Gastroesophageal sphincter (tissue), 4 donors: ENCODE measurements around the gene MLST8. TPM values are rescaled to one million over a fixed set of nuclear protein-coding genes. Genes with fewer than 3 reads are reported as not detected.

Experiments used
- ATAC-seq: fragments of 150-250 bp; one replicate; pipeline ENCODE4 v1.9.1; 2016; ENCODE audit warnings: mild to moderate bottlenecking, moderate library complexity
- H3K27ac ChIP-seq, 4 donors: fragments of 200-600 bp; sonication (generic) in 3 of 4; 1 replicate in 3 of 4; 2 replicates in 1 of 4; pipeline ENCODE4 v1.5.1; 2016 to 2019
- H3K27me3 ChIP-seq: fragments of 200-600 bp; sonication (generic); one replicate; pipeline ENCODE4 v1.5.1; 2019
- H3K36me3 ChIP-seq, 2 donors: fragments of 200-600 bp; sonication (generic); one replicate each; pipeline ENCODE4 v1.5.1; 2019; ENCODE audit warnings: control low read depth in 1 of 2
- H3K4me1 ChIP-seq, 3 donors: fragments of 200-600 bp; sonication (generic); 1 replicate in 2 of 3; 2 replicates in 1 of 3; pipeline ENCODE4 v1.5.1; 2016 to 2019; ENCODE audit warnings: control low read depth in 2 of 3
- H3K4me3 ChIP-seq, 2 donors: fragments of 200-600 bp; sonication (generic); one replicate each; pipeline ENCODE4 v1.5.1; 2019; ENCODE audit warnings: mild to moderate bottlenecking in 1 of 2, moderate library complexity in 1 of 2
- H3K9me3 ChIP-seq, 3 donors: fragments of 200-600 bp; sonication (generic); one replicate each; pipeline ENCODE4 v1.5.1; 2017 to 2019; ENCODE audit warnings: control low read depth in 2 of 3
- CTCF ChIP-seq, 4 experiments: fragments of 200-600 bp in 2 of 4; fragments of 450-650 bp in 2 of 4; sonication (generic) in 1 of 4; IDR thresholded peaks; one replicate each; pipeline ENCODE4 v1.5.1; 2017 to 2019; ENCODE audit warnings: antibody characterized with exemption in 4 of 4, mild to moderate bottlenecking in 2 of 4, moderate library complexity in 2 of 4
- EP300 ChIP-seq: sonication (generic); formaldehyde crosslinking; IDR thresholded peaks from one replicate; pipeline ENCODE4 v1.6.1; 2017; ENCODE audit warnings: antibody characterized with exemption, mild to moderate bottlenecking
- POLR2A ChIP-seq, 2 donors: fragments of 450-650 bp; IDR thresholded peaks; one replicate each; pipeline ENCODE4 v1.6.1; 2017; ENCODE audit warnings: antibody characterized with exemption in 2 of 2, mild to moderate bottlenecking in 2 of 2, moderate library complexity in 1 of 2
- POLR2AphosphoS5 ChIP-seq: sonication (generic); formaldehyde crosslinking; IDR thresholded peaks from one replicate; pipeline ENCODE4 v1.6.1; 2017; ENCODE audit warnings: antibody characterized with exemption
- WGBS, 2 donors: methylation state at CpG; one replicate each; pipeline ENCODE4 v1.1.5; 2018; ENCODE audit warnings: low coverage in 1 of 2; 5-methylcytosine and 5-hydroxymethylcytosine counted together
- total RNA-seq, 4 donors: library from RNA; depleted of rRNA; stranded (reverse); fragments of >200 nt; gene quantifications; one replicate each; pipeline ENCODE4 v1.1.0, GENCODE V29; 2016

Gene MLST8
- total RNA-seq, 4 donors from 2014 or later = 29.0 to 50.8 (median 34.1) TPM

- H3K4me1 ChIP-seq = no peaks in the 10 kb centered on the region
- WGBS, 2 donors = 92 to 97% methylated on average over 11 to 12 of the region's 13 CpGs
- H3K4me3 ChIP-seq = no peak overlapping the region
- no peak for ATAC-seq
- H3K27me3 ChIP-seq = no peaks in the 10 kb centered on the region
- H3K9me3 ChIP-seq = no peaks in the 10 kb centered on the region
- TF ChIP-seq CTCF (IDR thresholded peaks at IDR 0.05) = no peak
- TF ChIP-seq POLR2A (IDR thresholded peaks at IDR 0.05) = no peak
- no peak for TF ChIP-seq EP300
- no peaks in the 10 kb centered on the region for H3K36me3 ChIP-seq
- no peak overlapping the region for H3K27ac ChIP-seq
Observed at GRCh38 chr16:2186064-2186463, 19.2 kb upstream of the MLST8 start.

GRCh38 chr16:2186505-2186904, 18.7 kb upstream of the MLST8 start:
- no peak for ATAC-seq

GRCh38 chr16:2187212-2187611, 18.0 kb upstream of the MLST8 start:
- Histone ChIP-seq H3K4me1 (no peaks in the 10 kb centered on the region), H3K4me3 (no peak overlapping the region), H3K27ac (no peak overlapping the region), H3K36me3 (no peaks in the 10 kb centered on the region), H3K27me3 (no peaks in the 10 kb centered on the region), H3K9me3 (no peaks in the 10 kb centered on the region)
- ATAC-seq = no peak
- 80% methylated on average over 1 of the region's 17 CpGs; no CpG with 5 or more reads in 1 of the 2 donors for WGBS, 2 donors
- TF ChIP-seq POLR2A (IDR thresholded peaks at IDR 0.05) = no peak
- TF ChIP-seq POLR2AphosphoS5 = no peak
- TF ChIP-seq CTCF (IDR thresholded peaks at IDR 0.05) = no peak
- no peak for TF ChIP-seq EP300

More at GRCh38 chr16:2186505-2186904, 18.7 kb upstream of the MLST8 start:
- Histone ChIP-seq H3K9me3 (no peaks in the 10 kb centered on the region), H3K4me1 (no peaks in the 10 kb centered on the region), H3K36me3 (no peaks in the 10 kb centered on the region), H3K4me3 (no peak overlapping the region), H3K27ac (no peak overlapping the region), H3K27me3 (no peaks in the 10 kb centered on the region)
- TF ChIP-seq POLR2AphosphoS5 (no peak), CTCF (IDR thresholded peaks at IDR 0.05) (no peak), EP300 (no peak), POLR2A (IDR thresholded peaks at IDR 0.05) (no peak)
- no CpG with 5 or more reads among the region's 20 CpGs for WGBS, 2 donors

- no peak for ATAC-seq
- Histone ChIP-seq H3K27me3 (peaks cover 11% of the 10 kb centered on the region), H3K36me3 (no peaks in the 10 kb centered on the region), H3K4me1 (no peaks in the 10 kb centered on the region), H3K4me3 (no peak overlapping the region), H3K27ac (no peak overlapping the region), H3K9me3 (no peaks in the 10 kb centered on the region)
- TF ChIP-seq EP300 (no peak), CTCF (IDR thresholded peaks at IDR 0.05) (no peak), POLR2A (IDR thresholded peaks at IDR 0.05) (no peak), POLR2AphosphoS5 (no peak)
- 87% methylated on average over 3 of the region's 8 CpGs; no CpG with 5 or more reads in 1 of the 2 donors for WGBS, 2 donors
Observed at GRCh38 chr16:2188395-2188794, 16.9 kb upstream of the MLST8 start.

GRCh38 chr16:2189252-2189893, 15.9 kb upstream of the MLST8 start:
- ATAC-seq = no peak
- TF ChIP-seq POLR2AphosphoS5 (no peak), CTCF (IDR thresholded peaks at IDR 0.05) (no peak), POLR2A (IDR thresholded peaks at IDR 0.05) (no peak), EP300 (no peak)
- WGBS, 2 donors = no CpG with 5 or more reads among the region's 25 CpGs
- Histone ChIP-seq H3K4me3 (no peak overlapping the region), H3K4me1 (no peaks in the 10 kb centered on the region), H3K27ac (no peak overlapping the region), H3K9me3 (no peaks in the 10 kb centered on the region), H3K36me3 (no peaks in the 10 kb centered on the region), H3K27me3 (peaks cover 21% of the 10 kb centered on the region)
